NCI-H1105 (cell line): ENCODE measurements around the gene S1PR2.
"Not testable (repeated sequence)": the region's sequence is repeated elsewhere in the genome, so short reads cannot be mapped to it uniquely, and the experiment has no call there.

Experiments
- DNase-seq: peaks from one replicate; lab custom pipeline; 2025; lab: John Stamatoyannopoulos, UW

Gene S1PR2

GRCh38 chr19:10252707-10253106 is 21.6 kb upstream of the S1PR2 start:
- no peak for DNase-seq

GRCh38 chr19:10251792-10252694 is 20.9 kb upstream of the S1PR2 start, which contains the start of gene MRPL4:
Gene MRPL4, plus strand, starts transcription at chr19:10252214. Its CDS starts 40 bp downstream, at chr19:10252254.
- peak; percentile 98 for DNase-seq

GRCh38 chr19:10246511-10246910 is 15.4 kb upstream of the S1PR2 start:
- DNase-seq, result no peak

GRCh38 chr19:10245189-10245939 is 14.2 kb upstream of the S1PR2 start:
- DNase-seq, result no peak

- no peak for DNase-seq
Observed at GRCh38 chr19:10243606-10244005, 12.5 kb upstream of the S1PR2 start.

- DNase-seq, result not testable (repeated sequence)
Observed at GRCh38 chr19:10241826-10242449, 10.8 kb upstream of the S1PR2 start.

- no peak for DNase-seq
Observed at GRCh38 chr19:10238172-10238783, 7.1 kb upstream of the S1PR2 start.

- DNase-seq, result no peak
Observed at GRCh38 chr19:10237702-10238101, 6.6 kb upstream of the S1PR2 start.

- DNase-seq, result not testable (repeated sequence)
Observed at GRCh38 chr19:10235409-10235808, 4.3 kb upstream of the S1PR2 start.

GRCh38 chr19:10235003-10235402 is 3.9 kb upstream of the S1PR2 start:
- no peak for DNase-seq

- DNase-seq, result no peak
Observed at GRCh38 chr19:10233946-10234345, 2.8 kb upstream of the S1PR2 start.

- DNase-seq, result no peak
Observed at GRCh38 chr19:10231612-10232228, 589 bp upstream of the S1PR2 start.

GRCh38 chr19:10230173-10230860 is 814 bp downstream of the S1PR2 start:
- no peak for DNase-seq

GRCh38 chr19:10228920-10229319 is 2.2 kb downstream of the S1PR2 start:
- DNase-seq, result no peak

- DNase-seq, result no peak
Observed at GRCh38 chr19:10228393-10228792, 2.7 kb downstream of the S1PR2 start.

GRCh38 chr19:10227026-10227971 is 3.8 kb downstream of the S1PR2 start:
- DNase-seq, result no peak

- DNase-seq, result no peak
Observed at GRCh38 chr19:10226376-10227025, 4.6 kb downstream of the S1PR2 start.

- DNase-seq, result no peak
Observed at GRCh38 chr19:10226021-10226375, 5.1 kb downstream of the S1PR2 start.

- DNase-seq, result no peak
Observed at GRCh38 chr19:10224337-10224736, 6.8 kb downstream of the S1PR2 start.
